ENCODE measurements around the gene DAGLB. TPM values are rescaled to one million over a fixed set of nuclear protein-coding genes. Genes with fewer than 3 reads are reported as not detected.
"Not testable (repeated sequence)": the region's sequence is repeated elsewhere in the genome, so short reads cannot be mapped to it uniquely, and the experiment has no call there.

DAGLB gene
- total RNA-seq, result 28.8 TPM

- peak; percentile 96 for DNase-seq (ENCODE audit: low spot score)
Observed at GRCh38 chr7:6447581-6448199, at the start of gene DAGLB. TSS of gene DAGLB (minus strand) at chr7:6447954. CDS start at chr7:6447842, 112 bp downstream.

- no peak for DNase-seq (ENCODE audit: low spot score)
Observed at GRCh38 chr7:6497637-6497905, 49.8 kb upstream of the DAGLB start.

GRCh38 chr7:6496842-6497636 is 49.3 kb upstream of the DAGLB start:
- DNase-seq (ENCODE audit: low spot score), result no peak

- DNase-seq (ENCODE audit: low spot score), result no peak
Observed at GRCh38 chr7:6495597-6496262, 48.0 kb upstream of the DAGLB start.

- DNase-seq (ENCODE audit: low spot score), result no peak
Observed at GRCh38 chr7:6494365-6494764, 46.6 kb upstream of the DAGLB start.

- no peak for DNase-seq (ENCODE audit: low spot score)
Observed at GRCh38 chr7:6491194-6491593, 43.4 kb upstream of the DAGLB start.

- no peak for DNase-seq (ENCODE audit: low spot score)
Observed at GRCh38 chr7:6489612-6490011, 41.9 kb upstream of the DAGLB start.

- no peak for DNase-seq (ENCODE audit: low spot score)
Observed at GRCh38 chr7:6487184-6487545, 39.4 kb upstream of the DAGLB start.

- DNase-seq (ENCODE audit: low spot score), result no peak
Observed at GRCh38 chr7:6486438-6487183, 38.9 kb upstream of the DAGLB start.

- no peak for DNase-seq (ENCODE audit: low spot score)
Observed at GRCh38 chr7:6482743-6483119, 35.0 kb upstream of the DAGLB start.

GRCh38 chr7:6482307-6482706 is 34.6 kb upstream of the DAGLB start:
- DNase-seq (ENCODE audit: low spot score), result peak; percentile 38

GRCh38 chr7:6481445-6481844 is 33.7 kb upstream of the DAGLB start:
- no peak for DNase-seq (ENCODE audit: low spot score)

GRCh38 chr7:6480323-6480660 is 32.5 kb upstream of the DAGLB start:
- no peak for DNase-seq (ENCODE audit: low spot score)

GRCh38 chr7:6479067-6479466 is 31.3 kb upstream of the DAGLB start:
- no peak for DNase-seq (ENCODE audit: low spot score)

- DNase-seq (ENCODE audit: low spot score), result no peak
Observed at GRCh38 chr7:6478186-6478585, 30.4 kb upstream of the DAGLB start.

GRCh38 chr7:6477318-6477660 is 29.5 kb upstream of the DAGLB start:
- no peak for DNase-seq (ENCODE audit: low spot score)

- DNase-seq (ENCODE audit: low spot score), result no peak
Observed at GRCh38 chr7:6476596-6477317, 29.0 kb upstream of the DAGLB start.

GRCh38 chr7:6475433-6476186 is 27.9 kb upstream of the DAGLB start:
- no peak for DNase-seq (ENCODE audit: low spot score)

GRCh38 chr7:6465862-6466261 is 18.1 kb upstream of the DAGLB start:
- no peak for DNase-seq (ENCODE audit: low spot score)

GRCh38 chr7:6463609-6464008 is 15.9 kb upstream of the DAGLB start:
- not testable (repeated sequence) for DNase-seq (ENCODE audit: low spot score)

- no peak for DNase-seq (ENCODE audit: low spot score)
Observed at GRCh38 chr7:6461946-6462550, 14.3 kb upstream of the DAGLB start.
